OCI-M1 (cell line): ENCODE results near the gene TRPM3.

Experiments
- DNase-seq: peaks from one replicate; lab custom pipeline; 2025; lab: John Stamatoyannopoulos, UW

Gene TRPM3

DNA sequence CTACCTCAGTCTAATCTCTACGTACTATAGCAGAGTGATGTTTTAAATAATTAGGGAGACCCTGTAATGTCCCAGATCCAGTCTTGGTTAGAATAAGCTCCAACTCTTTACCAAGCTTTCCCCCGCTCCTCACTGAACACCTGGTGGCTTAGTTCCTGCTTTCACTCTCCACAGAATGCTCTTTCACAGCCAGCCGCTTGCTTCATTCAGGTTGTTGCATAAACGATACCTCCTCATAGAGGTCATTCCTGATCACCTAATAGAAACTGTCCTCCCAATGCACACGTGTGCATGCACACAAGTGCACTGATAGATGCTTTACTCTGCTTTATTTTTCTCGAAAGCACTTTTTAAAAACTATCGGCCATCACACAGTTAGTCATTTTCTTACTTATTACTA lies 298.1 kb downstream of the TRPM3 start:
- DNase-seq: no peak

DNA sequence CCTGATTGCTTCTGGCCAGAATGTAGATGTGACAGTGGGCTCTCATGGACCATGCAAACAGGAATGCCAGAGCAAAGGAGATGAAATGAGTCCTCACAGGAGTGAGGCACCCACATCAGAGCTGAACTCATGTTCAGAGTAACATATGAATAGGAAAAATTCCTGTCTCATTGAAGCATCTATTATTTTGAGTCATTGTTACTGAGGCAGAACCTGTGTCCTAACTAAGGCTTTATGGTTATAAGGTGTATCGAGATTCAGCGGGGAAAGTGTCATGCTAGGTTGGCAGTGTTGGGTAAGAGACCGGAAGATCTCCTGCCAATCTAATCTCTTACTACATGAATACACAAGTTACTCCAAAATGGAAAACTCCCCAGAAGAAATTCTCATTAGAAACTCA lies 304.1 kb downstream of the TRPM3 start:
- DNase-seq: no peak

DNA sequence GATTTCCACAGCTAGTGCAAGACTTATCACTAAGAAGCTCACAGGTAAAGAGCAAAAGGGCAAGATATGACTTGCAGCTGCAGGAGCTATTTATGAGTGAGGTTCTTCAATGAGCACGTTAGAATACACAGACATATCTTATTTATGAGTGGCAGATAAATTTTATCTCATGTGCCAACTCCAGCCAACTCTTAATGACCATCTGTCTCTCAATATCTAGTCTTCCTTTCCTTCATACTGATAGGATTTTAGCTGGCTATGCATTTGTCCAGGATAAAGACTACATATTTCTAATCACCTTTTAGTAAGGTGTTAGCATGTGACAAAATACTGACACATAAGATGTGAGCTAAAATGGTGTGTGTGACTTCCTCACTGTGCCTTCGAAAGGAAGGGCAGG lies 304.5 kb downstream of the TRPM3 start:
- no peak for DNase-seq

- no peak for DNase-seq
These were observed 305.1 kb downstream of the TRPM3 start for GRCh38 chr9:70816316-70816715.

- no peak for DNase-seq
These were observed 306.8 kb downstream of the TRPM3 start for GRCh38 chr9:70814597-70814996.

GRCh38 chr9:70813141-70813540 lies 308.3 kb downstream of the TRPM3 start:
- no peak for DNase-seq

DNA sequence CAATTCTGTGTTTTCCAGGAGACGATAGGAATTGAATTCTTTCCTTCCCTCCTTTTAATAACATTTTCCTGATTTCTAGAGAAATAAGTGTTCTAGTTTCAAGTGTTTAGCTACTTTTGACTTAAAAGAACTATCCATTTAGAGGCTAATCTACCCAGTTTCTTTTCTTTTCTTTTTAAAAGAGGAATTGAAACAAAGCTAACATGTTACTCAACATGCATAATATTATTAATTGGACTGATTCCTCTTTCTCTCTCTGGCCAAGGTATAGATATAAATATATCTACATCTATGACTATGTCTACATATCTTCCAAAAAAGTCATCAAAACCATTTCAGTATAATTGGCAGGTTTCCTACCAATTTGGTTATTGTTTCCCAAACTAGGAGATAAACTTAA lies 309.8 kb downstream of the TRPM3 start:
- DNase-seq: no peak

- no peak for DNase-seq
These were observed 314.5 kb downstream of the TRPM3 start for GRCh38 chr9:70806875-70807274.

DNA sequence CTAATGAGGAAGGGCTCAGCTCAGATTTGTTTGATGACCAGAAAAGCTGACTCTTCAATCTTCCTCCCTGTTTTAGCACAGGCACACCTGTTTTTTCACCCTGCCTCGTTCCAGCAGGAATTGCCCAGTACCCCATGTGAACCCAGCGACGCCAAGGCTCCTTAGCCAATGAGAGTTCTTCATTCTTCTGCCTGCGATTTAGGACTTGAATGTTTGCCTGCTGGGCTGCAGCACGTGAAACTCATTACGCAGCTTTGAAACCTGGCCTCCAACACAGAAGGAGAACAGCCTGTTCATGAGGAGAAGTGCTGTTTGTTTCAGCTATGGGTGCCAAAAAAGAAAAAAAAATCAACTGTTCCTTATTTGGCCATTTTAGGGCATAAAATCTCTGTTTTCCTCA lies 315.5 kb downstream of the TRPM3 start:
- no peak for DNase-seq

GRCh38 chr9:70802758-70803436 lies 318.5 kb downstream of the TRPM3 start:
- DNase-seq: no peak

DNA sequence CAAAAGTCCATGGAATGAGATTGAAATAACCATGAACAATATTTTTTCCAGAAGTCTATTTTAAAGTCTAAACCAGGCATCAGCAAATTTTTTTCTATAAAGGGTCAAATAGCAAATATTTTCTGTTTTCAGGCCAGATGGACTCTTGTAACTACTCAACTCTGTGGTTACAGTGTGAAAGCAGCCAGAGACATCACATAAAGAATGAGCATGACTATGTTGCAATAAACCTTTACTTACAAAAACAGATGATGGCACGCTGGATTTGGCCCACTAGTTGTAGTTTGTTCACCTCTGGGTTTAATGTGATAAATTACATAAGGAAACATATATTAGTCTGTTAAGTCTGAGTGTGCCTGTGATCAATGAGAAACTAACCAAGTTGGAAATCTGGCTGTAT lies 319.2 kb downstream of the TRPM3 start:
- DNase-seq: no peak

DNA sequence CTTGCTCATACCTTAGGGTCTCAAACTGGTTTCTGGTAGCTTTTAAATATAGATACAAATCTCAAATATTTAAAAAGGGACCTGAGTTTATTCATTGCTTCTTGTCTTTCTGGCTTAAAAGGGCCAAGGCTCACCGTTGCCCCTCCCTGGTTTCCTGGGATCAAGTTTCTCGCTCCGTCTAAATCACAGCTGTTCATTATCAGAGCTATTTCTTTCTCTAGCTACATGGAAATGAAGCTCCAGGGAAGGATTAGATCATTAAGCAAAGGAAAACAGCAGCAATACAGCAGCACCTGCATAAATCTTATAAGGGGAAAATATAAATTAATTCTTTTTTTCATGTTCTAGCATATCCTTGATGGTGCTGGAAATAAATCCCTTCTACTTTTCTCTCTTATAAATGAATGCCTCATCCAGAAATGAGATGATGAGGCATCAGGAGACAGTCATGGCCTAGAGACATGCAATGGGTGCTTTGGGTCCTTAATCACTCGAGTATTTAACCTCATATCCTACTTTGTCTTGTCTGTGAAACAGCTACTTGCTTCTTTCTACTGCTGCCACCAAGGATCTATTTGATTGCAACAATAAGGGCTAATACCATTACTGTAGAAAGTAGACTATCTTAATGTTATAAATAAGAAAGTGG lies 320.1 kb downstream of the TRPM3 start:
- DNase-seq: no peak

- DNase-seq: no peak
These were observed 323.4 kb downstream of the TRPM3 start for GRCh38 chr9:70798018-70798417.

DNA sequence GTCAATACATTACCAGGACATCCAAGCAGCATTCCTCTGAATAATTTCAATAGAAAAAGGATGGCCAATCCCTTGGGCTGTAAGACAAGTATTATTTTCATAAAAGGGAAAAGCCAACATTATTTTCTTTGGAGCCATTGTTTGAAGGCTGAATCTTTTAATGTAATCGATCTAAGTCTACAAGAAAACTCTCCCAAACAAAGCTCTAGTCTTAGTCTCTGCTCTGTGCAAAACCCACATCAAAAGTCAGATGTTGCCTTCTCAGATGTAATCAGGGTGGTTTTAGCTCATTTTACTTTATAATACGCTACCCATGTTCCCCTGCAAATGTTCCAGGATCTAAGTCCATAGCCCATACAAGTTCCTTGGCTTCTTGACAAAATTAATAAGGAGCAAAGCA lies 325.6 kb downstream of the TRPM3 start:
- DNase-seq: no peak

GRCh38 chr9:70792796-70793195 lies 328.6 kb downstream of the TRPM3 start:
- DNase-seq: no peak

DNA sequence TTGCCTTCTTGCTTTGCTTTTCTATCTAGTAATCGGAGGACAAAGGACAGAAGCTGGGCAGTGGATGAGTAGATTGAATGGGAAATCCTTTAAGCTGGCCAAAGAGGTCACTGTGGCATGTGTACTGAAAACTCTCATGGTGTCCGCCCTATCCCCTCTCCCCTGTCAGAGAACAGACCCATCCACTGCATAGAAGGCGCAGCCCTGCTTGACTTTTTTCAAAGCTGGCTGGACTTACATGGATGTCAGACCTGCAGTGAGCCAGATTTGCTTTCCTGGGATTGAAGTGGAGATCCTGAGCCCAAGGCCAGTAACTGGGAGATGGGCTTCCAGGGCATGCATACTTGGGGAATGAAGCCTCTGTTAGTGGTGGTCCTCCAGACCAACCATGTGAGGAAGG lies 329.5 kb downstream of the TRPM3 start:
- DNase-seq: no peak

DNA sequence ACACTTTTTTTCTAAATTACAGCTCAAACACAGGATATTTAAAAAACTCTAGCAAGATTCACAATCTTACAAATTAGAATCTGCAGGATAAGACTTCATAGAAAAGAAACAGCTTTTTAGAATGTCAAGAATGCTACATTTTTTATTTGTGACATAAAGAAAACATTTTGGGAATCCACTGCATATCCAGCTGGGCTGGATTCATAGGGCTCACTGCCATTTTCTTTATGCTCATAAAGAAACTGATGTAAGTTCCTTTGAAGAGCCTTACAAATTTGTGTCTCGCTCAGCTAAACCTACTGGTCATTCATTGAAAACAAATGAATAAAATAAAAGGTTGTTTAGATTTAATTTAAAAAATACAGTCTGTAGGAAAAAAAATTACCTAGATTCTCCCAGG lies 332.3 kb downstream of the TRPM3 start:
- no peak for DNase-seq

DNA sequence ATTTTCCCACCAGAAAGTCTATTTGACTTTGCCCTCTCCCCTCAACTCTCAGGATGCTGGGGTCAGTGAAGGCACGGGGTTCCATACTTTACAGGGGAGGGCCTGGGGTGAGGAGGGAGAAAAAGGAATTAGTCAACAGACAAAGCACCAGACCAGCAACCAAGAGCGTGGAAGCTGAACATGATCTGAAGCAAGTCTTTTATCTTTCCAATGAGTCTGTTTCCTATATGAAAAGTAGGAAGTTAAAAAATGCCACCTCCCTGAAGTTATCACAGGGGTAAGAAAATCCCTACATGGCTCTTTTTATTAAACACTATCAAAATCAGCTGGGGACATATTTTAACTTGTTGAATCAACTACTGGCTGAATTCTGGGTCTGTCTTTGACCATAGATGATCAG lies 337.0 kb downstream of the TRPM3 start:
- no peak for DNase-seq

DNA sequence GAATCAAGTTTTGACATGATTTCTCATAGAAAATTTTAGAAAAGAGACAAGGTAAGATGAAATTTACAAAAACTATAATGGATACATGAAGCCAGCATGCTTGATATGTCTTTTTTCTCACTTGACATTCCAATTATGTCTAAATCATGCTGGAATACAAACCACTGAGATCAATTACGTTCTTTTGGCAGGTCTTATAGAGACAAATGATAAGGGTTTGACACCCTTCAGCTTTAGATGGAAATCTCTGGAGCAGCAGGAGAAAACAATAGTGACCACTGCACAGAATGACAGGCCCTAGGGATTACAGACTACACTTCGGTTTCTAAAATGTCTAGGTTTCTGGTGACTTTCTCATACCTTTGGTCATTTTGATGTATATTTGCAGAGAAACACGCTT lies 342.9 kb downstream of the TRPM3 start:
- no peak for DNase-seq

DNA sequence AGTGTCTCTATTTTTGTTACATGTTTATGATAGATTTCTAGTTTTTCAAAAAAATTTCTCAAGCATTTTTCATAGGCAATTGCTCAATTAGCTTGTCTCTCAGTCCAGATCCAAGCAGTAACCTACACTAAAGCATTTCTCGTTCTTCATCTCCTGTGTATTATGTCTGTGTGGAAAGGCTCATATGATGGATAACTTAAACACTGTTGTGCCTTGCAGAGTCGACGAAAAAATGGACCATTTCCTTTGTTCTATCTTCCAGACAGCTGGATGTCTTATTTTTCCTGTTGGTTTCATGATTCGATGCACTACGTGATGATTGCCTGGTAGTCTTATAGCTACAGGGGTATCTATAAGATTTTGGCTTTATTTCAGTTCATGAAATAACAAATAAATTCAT lies 347.8 kb downstream of the TRPM3 start:
- no peak for DNase-seq

- no peak for DNase-seq
These were observed 348.8 kb downstream of the TRPM3 start for GRCh38 chr9:70772601-70773000.

- no peak for DNase-seq
These were observed 355.5 kb downstream of the TRPM3 start for GRCh38 chr9:70765946-70766345.

- no peak for DNase-seq
These were observed 360.2 kb downstream of the TRPM3 start for GRCh38 chr9:70761139-70761670.

- DNase-seq: no peak
These were observed 361.2 kb downstream of the TRPM3 start for GRCh38 chr9:70760228-70760627.
